ENCODE measurements around the gene CDC42EP2.

Gene CDC42EP2, protein sequence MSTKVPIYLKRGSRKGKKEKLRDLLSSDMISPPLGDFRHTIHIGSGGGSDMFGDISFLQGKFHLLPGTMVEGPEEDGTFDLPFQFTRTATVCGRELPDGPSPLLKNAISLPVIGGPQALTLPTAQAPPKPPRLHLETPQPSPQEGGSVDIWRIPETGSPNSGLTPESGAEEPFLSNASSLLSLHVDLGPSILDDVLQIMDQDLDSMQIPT

DNA sequence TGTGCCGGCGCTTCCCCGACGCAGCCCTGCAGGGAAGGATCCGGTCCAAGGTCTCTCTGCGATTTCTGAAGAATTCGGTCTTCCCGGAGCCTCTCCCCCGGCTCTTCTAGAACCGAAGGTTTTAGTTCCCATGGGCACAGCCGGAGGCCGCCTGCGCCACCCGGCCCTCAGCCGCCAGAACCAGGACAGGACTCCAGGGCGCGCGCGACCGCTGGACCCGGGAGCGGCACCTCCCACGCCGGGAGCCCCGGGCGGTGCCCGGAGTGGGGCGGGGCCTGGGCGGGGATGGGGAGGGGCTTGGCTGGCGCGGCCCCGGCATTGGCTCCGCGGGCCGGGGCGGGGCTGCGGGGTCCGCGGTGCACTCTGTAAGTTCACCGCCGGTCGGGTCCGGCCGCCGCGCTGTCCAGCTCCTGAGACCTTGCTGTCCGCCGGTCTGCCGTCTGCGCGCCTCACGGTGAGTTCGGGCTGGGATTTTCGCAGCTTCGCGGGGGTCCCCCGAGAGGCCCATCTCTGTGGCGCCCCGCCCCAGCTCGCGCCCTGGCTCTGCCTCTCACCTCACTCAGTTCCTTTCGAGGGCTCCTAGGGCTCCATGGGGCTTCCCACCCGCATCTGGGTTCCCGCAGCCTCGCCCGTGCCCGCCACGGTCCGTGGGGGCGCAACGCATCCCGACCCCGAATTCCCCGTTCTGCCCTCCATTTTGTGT is at the start of gene CDC42EP2:
Gene CDC42EP2 (plus strand): TSS at position 366 of the 703 bp plus-strand sequence. CDS start 6,033 bp downstream, outside the sequence.
- no peak within 1 kb of the TSS for H3K27ac Mint-ChIP-seq
- peak within 1 kb of the TSS; percentile 62 for H3K4me3 Mint-ChIP-seq
- DNase-seq (ENCODE audit: low spot score in 2 of 2) (peak; percentile 64 to 81), ATAC-seq (peak; percentile 89)
- no peaks in the 10 kb centered on the region for H3K9me3 Mint-ChIP-seq
- peaks cover 12% of the 10 kb centered on the region for H3K4me1 Mint-ChIP-seq
- no peaks in the 10 kb centered on the region for H3K36me3 Mint-ChIP-seq

DNA sequence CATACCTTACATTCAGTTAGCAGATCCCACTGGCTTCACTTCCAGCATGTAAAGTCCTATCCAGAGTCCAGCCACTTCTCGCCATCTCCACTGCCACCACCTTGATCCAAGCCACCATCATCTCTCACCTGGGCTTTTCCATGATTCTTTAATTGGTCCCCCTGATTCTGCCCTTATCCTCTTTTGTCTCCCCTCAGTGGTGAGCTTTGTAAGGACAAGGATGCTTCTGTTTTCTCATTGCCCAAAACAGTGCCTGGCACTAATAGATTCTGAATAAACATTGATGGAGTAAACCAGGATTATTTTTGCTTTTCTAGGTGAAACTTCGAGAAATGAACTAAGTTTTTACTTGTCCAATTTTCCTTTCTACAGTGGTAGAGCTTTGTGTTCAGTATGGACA is 48.5 kb upstream of the CDC42EP2 start:
- peaks cover 39% of the 10 kb centered on the region for H3K4me1 Mint-ChIP-seq
- no peaks in the 10 kb centered on the region for H3K9me3 Mint-ChIP-seq
- peak overlapping the region; percentile 65 for H3K27ac Mint-ChIP-seq
- peaks cover 96% of the 10 kb centered on the region for H3K36me3 Mint-ChIP-seq
- ATAC-seq: no peak
- no peak overlapping the region for H3K4me3 Mint-ChIP-seq
- no peak for DNase-seq (ENCODE audit: low spot score in 2 of 2)

DNA sequence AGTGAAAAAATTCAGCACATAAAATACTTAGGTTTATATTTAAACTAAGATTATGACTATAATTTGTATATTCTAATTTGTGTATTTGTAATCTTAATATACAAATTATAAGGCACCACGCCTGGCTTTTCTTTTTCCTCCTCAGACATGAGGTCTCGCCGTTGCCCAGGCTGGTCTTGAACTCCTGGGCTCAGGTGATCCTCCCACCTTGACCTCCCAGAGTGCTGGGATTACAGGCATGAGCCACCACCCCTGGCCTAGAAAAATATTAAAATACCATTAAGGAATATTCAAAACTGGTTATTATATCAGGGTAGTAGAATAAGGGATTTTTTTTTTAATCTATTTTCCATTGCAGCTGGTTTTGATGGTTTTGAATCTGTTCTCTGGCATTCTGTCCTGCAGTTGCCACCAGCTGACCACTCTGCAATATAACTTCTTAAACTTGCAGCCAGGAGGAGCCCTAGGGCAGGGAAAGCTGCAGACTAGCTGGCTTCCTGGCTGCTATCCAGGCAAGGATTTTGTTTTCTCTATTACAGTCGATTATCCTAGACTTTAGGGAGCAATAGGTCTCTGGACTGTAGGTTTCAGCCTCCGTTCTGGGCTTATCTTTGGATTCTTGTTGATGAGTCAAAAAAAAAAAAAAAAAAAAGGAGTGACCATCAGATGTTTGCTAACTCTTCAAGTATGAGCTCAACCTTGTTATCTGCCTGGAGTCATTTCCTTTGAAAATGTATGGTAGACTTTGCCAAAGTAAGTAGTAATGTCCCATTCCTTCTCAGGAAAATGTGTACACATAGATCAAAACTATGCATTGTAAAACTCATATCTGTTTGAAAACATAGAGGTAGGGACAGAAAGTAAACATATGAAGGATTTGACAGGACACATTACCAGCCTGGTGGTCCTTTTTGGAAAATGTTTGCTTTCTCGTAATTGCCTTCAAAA is 39.7 kb upstream of the CDC42EP2 start:
- Mint-ChIP-seq H3K9me3 (no peaks in the 10 kb centered on the region), H3K27ac (no peak overlapping the region), H3K36me3 (peaks cover 85% of the 10 kb centered on the region), H3K4me3 (no peak overlapping the region), H3K4me1 (peaks cover 8% of the 10 kb centered on the region)
- ATAC-seq (peak; percentile 53), DNase-seq (ENCODE audit: low spot score in 2 of 2) (no peak)

DNA sequence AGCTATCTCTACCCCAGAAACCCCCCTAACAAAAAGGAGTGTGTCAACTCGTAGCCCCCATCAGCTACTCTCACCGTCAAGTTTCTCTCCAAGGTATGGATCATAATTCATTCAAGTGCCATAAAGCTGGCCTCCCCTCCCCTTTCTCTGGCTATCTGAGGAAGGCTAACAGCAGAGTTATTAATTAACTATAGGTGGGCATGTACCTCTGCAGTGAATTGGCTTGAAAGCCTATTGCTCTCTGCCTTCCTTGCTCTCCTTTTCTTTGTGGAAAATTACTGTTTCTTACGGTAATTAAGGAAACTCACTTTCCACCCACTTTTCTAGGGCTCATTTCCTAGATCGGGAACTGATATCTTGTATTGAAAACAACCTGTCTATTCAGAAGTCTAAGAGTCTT is 38.8 kb upstream of the CDC42EP2 start:
- Mint-ChIP-seq H3K27ac (no peak overlapping the region), H3K4me1 (peaks cover 11% of the 10 kb centered on the region), H3K9me3 (no peaks in the 10 kb centered on the region), H3K4me3 (no peak overlapping the region), H3K36me3 (peaks cover 85% of the 10 kb centered on the region)
- ATAC-seq: no peak
- no peak for DNase-seq (ENCODE audit: low spot score in 2 of 2)

DNA sequence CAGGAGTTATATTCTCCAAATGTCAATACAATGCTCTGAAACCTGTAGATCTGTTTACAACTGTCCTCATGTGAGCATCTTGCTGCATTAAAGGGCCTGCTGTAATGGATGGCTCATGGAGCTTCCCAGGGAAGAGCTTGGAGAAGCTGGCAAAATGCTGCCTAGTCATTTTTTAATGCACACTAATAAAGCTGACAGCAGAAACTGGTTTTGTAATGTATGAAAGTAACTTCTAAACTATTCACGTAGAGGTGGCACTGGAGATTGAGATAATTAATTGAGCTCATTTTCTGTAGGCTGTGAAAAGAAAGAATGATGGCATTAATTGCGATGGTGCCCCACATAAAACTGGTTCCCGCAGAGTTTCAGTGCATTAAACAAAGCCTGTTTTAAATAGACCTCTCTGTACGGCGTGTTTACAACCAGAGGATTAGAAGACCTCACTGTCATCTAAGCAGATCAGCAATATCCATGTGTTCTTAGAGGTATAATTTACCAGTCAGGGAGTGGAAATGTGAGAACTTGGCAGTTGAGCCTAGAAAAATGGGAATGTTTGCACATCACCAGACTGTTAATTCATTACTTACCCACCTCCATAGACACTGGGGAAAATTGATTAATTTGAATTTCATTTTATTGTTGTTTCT is 36.9 kb upstream of the CDC42EP2 start:
- DNase-seq (ENCODE audit: low spot score in 2 of 2) (no peak), ATAC-seq (no peak)
- peaks cover 85% of the 10 kb centered on the region for H3K36me3 Mint-ChIP-seq
- H3K4me3 Mint-ChIP-seq: no peak overlapping the region
- H3K9me3 Mint-ChIP-seq: no peaks in the 10 kb centered on the region
- H3K4me1 Mint-ChIP-seq: peaks cover 11% of the 10 kb centered on the region
- H3K27ac Mint-ChIP-seq: no peak overlapping the region

DNA sequence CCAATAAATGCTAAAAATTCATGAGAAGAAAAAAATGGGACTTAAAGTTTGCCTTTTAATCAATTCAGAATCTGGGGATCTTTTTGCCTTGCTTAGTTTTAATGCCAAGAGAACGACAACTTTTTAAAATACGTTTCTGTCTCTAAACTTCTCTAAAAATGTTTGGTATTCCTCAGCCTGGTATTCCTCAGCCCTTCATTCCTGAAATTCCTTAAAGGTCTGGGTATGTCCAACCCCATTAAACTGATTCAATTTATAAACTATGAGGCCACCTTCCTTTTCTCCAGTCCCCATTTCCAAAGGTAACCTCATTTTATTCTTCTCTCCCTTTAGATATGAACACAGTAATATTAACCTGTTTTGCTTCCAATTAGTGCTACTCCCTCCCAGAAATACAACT is 36.3 kb upstream of the CDC42EP2 start:
- Mint-ChIP-seq H3K36me3 (peaks cover 91% of the 10 kb centered on the region), H3K9me3 (no peaks in the 10 kb centered on the region), H3K4me1 (peaks cover 11% of the 10 kb centered on the region), H3K27ac (peak overlapping the region; percentile 67), H3K4me3 (no peak overlapping the region)
- no peak for DNase-seq (ENCODE audit: low spot score in 2 of 2)
- no peak for ATAC-seq

DNA sequence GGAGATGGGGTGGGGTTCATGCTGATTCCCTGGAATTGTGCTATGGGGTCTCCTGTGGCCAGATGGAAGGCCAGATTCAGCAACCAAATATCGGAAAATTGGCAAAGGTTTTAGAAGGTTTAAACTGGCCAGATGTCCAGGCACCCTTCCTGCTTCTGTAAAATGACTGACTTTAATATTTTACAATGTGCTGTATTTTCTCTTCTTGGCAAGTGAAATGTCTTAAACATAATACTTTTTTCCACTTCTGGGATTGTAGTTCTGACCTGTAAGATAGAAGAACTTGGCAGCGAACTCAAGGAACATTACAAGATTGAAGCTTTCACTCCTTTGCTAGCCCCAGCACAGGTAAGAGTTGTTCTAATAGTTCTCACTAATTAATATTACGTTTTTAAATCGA is 35.4 kb upstream of the CDC42EP2 start:
- Mint-ChIP-seq H3K27ac (peak overlapping the region; percentile 87), H3K4me3 (no peak overlapping the region), H3K36me3 (peaks cover 92% of the 10 kb centered on the region), H3K4me1 (peaks cover 11% of the 10 kb centered on the region), H3K9me3 (no peaks in the 10 kb centered on the region)
- DNase-seq (ENCODE audit: low spot score in 2 of 2) (no peak), ATAC-seq (no peak)

DNA sequence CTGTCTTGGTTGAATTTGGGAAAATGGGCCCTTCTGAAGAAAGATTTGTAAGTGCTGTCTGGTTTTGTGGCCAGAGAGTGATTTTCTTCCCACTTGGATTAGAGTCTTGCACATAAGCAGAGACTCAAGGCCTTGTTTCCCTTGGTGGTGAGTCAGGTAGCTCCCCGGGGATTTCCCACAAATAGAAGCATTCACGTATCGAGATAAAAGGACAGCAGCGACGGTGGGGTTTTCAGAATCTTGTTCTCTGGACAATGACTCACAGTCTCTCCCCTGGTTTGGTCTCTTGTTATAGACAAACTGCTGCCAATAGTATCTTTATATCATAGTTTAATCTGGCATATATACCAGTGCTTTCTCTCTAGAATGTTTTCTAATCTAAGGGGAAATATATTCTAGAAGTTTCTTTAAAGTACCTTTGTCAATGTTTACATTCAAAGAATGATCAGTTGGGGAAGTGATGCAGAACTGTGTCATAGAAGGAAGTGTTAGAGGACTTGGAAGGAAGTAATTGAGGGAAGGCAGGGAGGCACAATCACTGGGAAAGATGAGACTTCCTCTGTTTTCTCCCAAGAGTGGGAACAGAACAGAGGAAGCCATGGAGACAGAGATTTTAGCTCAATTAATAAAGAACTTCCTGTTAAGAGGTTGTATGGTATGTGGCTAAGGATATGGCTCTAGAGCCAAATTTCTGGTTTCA is 34.8 kb upstream of the CDC42EP2 start:
- no peak for DNase-seq (ENCODE audit: low spot score in 2 of 2)
- peaks cover 11% of the 10 kb centered on the region for H3K4me1 Mint-ChIP-seq
- H3K4me3 Mint-ChIP-seq: no peak overlapping the region
- peak; percentile 96 for ATAC-seq
- peak overlapping the region; percentile 87 for H3K27ac Mint-ChIP-seq
- H3K9me3 Mint-ChIP-seq: no peaks in the 10 kb centered on the region
- peaks cover 97% of the 10 kb centered on the region for H3K36me3 Mint-ChIP-seq

DNA sequence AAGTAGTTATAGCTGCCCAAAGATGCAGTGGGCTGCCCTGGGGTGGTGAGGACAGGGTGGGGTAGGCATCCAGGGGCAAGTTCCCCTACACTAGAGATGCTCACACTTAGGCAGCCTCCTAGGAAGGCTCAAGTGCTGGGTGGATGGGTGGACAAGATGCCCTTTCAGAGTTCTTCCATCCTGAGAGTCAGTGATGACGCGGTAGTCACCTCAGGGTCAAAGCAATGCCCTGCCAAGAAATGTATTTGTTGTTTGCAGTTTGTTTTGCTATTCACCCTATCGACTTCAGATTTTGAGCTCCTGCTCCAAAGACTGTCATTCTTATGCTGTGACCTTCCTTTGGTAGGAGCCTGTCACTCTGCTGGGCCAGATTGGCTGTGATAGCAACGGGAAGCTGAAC is 34.0 kb upstream of the CDC42EP2 start:
- ATAC-seq: no peak
- peak overlapping the region; percentile 87 for H3K27ac Mint-ChIP-seq
- no peak overlapping the region for H3K4me3 Mint-ChIP-seq
- H3K4me1 Mint-ChIP-seq: peaks cover 11% of the 10 kb centered on the region
- DNase-seq (ENCODE audit: low spot score in 2 of 2): no peak
- H3K9me3 Mint-ChIP-seq: no peaks in the 10 kb centered on the region
- peaks cover 97% of the 10 kb centered on the region for H3K36me3 Mint-ChIP-seq

DNA sequence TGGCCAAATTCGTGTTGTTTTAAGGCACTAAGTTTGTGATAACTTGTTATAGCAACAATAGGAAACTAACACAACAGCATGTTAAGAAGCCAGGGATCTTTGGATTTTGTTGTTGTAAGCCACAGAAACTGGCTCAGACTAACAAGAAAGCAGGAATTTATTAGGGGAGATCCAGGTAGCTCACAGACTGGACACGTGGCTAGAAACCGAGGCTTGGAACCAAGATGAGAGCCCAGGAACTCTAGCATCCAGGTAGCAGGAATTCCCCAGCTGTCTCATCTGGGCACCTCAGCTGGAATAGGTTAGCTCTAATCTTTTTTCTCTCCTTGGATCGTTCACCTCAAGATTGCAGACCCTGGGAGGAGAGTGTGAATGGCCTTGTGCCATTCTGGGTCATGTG is 28.0 kb upstream of the CDC42EP2 start:
- ATAC-seq: no peak
- H3K4me3 Mint-ChIP-seq: no peak overlapping the region
- no peaks in the 10 kb centered on the region for H3K4me1 Mint-ChIP-seq
- H3K27ac Mint-ChIP-seq: no peak overlapping the region
- H3K9me3 Mint-ChIP-seq: no peaks in the 10 kb centered on the region
- peaks cover 100% of the 10 kb centered on the region for H3K36me3 Mint-ChIP-seq
- no peak for DNase-seq (ENCODE audit: low spot score in 2 of 2)

DNA sequence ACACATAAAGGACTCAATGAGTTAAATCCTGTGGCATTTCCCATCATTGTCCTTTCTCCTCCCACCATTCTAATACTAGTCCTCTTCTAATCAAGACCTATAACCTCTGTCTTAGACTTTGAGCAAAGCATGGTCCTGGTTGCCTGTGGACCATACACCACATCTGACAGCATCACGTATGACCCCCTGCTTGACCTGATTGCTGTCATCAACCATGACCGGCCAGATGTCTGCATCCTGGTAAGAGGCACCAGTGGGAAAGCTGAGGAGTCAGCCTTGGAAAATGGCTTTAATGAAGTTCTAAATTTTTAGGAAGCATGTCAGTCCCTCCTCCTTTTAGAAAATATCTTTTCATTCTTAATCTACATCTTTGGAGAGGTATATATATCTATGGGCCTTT is 27.1 kb upstream of the CDC42EP2 start:
- H3K9me3 Mint-ChIP-seq: no peaks in the 10 kb centered on the region
- peak overlapping the region; percentile 22 for H3K27ac Mint-ChIP-seq
- no peak for DNase-seq (ENCODE audit: low spot score in 2 of 2)
- H3K36me3 Mint-ChIP-seq: peaks cover 100% of the 10 kb centered on the region
- H3K4me1 Mint-ChIP-seq: no peaks in the 10 kb centered on the region
- ATAC-seq: no peak
- H3K4me3 Mint-ChIP-seq: no peak overlapping the region

DNA sequence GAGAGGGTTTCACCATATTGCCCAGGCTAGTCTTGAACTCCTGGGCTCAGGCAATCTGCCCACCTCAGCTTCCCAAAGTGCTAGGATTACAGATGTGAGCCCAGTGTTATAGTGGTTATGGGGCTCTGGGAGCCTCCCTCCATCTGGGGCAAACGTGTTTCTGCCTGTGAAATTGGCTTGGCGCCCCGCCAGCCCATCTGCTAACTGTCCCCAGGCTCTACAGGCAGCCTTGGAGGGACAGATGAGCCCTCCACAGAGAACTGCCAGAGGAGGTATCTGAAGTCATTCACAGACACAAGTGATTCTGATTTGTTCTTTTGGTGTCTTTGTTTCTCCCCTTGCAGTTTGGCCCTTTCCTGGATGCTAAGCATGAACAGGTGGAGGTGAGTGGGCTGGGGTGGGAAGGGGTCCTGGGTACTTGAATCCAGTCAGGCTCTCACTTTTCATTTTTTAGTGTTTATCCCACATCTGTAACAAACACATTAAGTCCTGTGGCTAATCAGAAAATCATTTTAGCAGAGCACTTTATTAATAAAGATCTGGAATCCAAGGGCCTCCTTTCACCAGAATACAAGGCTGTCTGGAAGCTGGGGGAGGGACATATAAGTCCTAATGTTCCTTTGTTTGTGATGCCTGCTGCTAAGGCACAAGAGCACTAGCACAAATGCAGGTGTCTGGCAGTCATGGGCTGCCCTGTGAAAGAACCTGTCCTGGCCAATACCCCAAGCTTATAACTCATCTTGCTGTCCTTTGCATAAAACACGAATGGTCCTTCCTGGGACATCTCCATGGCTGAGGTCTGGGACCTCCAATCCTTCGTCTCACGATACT is 25.7 kb upstream of the CDC42EP2 start:
- no peaks in the 10 kb centered on the region for H3K9me3 Mint-ChIP-seq
- no peaks in the 10 kb centered on the region for H3K4me1 Mint-ChIP-seq
- no peak overlapping the region for H3K27ac Mint-ChIP-seq
- no peak for DNase-seq (ENCODE audit: low spot score in 2 of 2)
- peaks cover 100% of the 10 kb centered on the region for H3K36me3 Mint-ChIP-seq
- H3K4me3 Mint-ChIP-seq: no peak overlapping the region
- no peak for ATAC-seq

DNA sequence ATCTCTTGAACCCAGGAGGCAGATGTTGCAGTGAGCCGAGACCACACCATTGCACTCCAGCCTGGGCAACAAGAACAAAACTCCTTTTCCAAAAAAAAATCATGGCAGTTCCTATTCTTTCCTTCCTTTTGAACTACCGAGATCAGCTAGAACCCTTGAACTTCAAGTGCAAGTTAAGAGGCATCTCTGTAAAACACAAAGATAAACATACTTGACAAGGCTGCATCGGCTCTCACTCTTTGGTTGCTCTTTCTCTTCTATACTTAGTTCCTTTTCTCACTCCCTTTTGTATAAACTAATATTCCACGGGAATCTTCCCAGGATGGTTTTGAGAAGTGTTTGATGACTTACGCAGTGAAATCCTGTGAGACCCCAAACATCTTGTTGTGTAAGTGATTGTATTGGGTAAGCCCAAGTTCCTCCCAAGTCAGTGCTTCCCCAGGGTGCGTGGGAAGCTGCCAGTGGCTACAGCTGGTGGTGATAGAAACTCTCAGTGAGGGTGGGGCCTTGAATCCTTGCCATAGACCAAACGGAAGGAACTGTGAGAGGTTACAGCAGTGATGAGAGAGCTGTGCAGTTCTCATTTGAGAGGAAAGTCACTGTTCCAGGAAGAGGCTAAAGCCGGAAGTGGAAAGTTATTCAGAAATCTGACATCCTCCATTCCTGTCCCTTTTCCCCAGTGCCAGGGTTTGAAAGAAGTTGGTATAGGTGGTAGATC is 24.1 kb upstream of the CDC42EP2 start:
- H3K36me3 Mint-ChIP-seq: peaks cover 100% of the 10 kb centered on the region
- no peak overlapping the region for H3K4me3 Mint-ChIP-seq
- H3K4me1 Mint-ChIP-seq: no peaks in the 10 kb centered on the region
- H3K27ac Mint-ChIP-seq: peak overlapping the region; percentile 64
- DNase-seq (ENCODE audit: low spot score in 2 of 2) (no peak), ATAC-seq (no peak)
- H3K9me3 Mint-ChIP-seq: no peaks in the 10 kb centered on the region
